Keratinocyte (primary cell): ENCODE measurements around the gene OLFML3. TPM values are rescaled to one million over a fixed set of nuclear protein-coding genes. Genes with fewer than 3 reads are reported as not detected.

Experiments
- DNase-seq: peaks from one replicate; pipeline ENCODE4 v3.0.0-alpha.2; 2011; ENCODE audit warnings: low read depth, missing footprints, low spot score
- FAIRE-seq: peaks from 2 replicates; lab custom pipeline; 2011; peaks lifted over from hg19 to GRCh38; lab: Jason Lieb, UNC
- H2AFZ ChIP-seq: 2 replicates; pipeline ENCODE4 v1.6.0; 2012; ENCODE audit warnings: low read length, control low read depth, inconsistent platforms; ENCODE audit not compliant: control insufficient read depth
- H3K27ac ChIP-seq: 2 replicates; pipeline ENCODE4 v1.5.1; 2011; ENCODE audit warnings: low read length; ENCODE audit not compliant: control insufficient read depth, insufficient read depth
- H3K27me3 ChIP-seq: 3 replicates; pipeline ENCODE4 v1.6.0; 2011; ENCODE audit warnings: low read length; ENCODE audit not compliant: control insufficient read depth, insufficient read depth; ENCODE audit errors: extremely low read depth
- H3K36me3 ChIP-seq, 2 experiments: 2 replicates in 1 of 2; 3 replicates in 1 of 2; pipeline ENCODE4 v1.5.1; 2011; ENCODE audit warnings: low read length in 2 of 2, mild to moderate bottlenecking in 1 of 2; ENCODE audit not compliant: control insufficient read depth in 2 of 2, insufficient read depth in 2 of 2; ENCODE audit errors: extremely low read depth in 1 of 2
- H3K4me1 ChIP-seq: 3 replicates; pipeline ENCODE4 v1.5.1; 2011; ENCODE audit warnings: low read length; ENCODE audit not compliant: control insufficient read depth, insufficient read depth; ENCODE audit errors: extremely low read depth
- H3K4me2 ChIP-seq: 3 replicates; pipeline ENCODE4 v1.6.0; 2011; ENCODE audit warnings: low read depth, low read length; ENCODE audit not compliant: control insufficient read depth, insufficient read depth; ENCODE audit errors: extremely low read depth
- H3K4me3 ChIP-seq, 3 experiments: fragments of 200-600 bp in 1 of 3; sonication (generic) in 1 of 3; 2 replicates in 2 of 3; 3 replicates in 1 of 3; pipeline ENCODE4 v1.5.1; 2011 to 2016; ENCODE audit warnings: low read length in 3 of 3, mild to moderate bottlenecking in 3 of 3, control low read depth in 2 of 3, inconsistent platforms in 1 of 3, low read depth in 1 of 3, mixed read lengths in 1 of 3, mixed run types in 1 of 3, moderate library complexity in 1 of 3; ENCODE audit not compliant: control insufficient read depth in 2 of 3, insufficient read depth in 2 of 3; ENCODE audit errors: extremely low read depth in 1 of 3
- H3K79me2 ChIP-seq: 2 replicates; pipeline ENCODE4 v1.6.0; 2012; ENCODE audit warnings: low read length; ENCODE audit not compliant: control insufficient read depth, insufficient read depth
- H3K9ac ChIP-seq: 3 replicates; pipeline ENCODE4 v1.6.0; 2011; ENCODE audit warnings: low read length; ENCODE audit not compliant: control insufficient read depth, insufficient read depth; ENCODE audit errors: extremely low read depth
- H3K9me1 ChIP-seq: 3 replicates; pipeline ENCODE4 v1.6.0; 2011; ENCODE audit warnings: low read length; ENCODE audit not compliant: control insufficient read depth, insufficient read depth; ENCODE audit errors: extremely low read depth
- H3K9me3 ChIP-seq: 2 replicates; pipeline ENCODE4 v1.5.1; 2012; ENCODE audit warnings: low read depth, low read length; ENCODE audit not compliant: control insufficient read depth
- H4K20me1 ChIP-seq: 3 replicates; pipeline ENCODE4 v1.6.0; 2011; ENCODE audit warnings: low read length; ENCODE audit not compliant: control insufficient read depth, insufficient read depth; ENCODE audit errors: extremely low read depth
- EZH2 ChIP-seq: IDR thresholded peaks from one replicate; pipeline ENCODE4 v1.6.1; 2012; ENCODE audit warnings: inconsistent platforms, mild to moderate bottlenecking, low read length, moderate library complexity
- dilution Hi-C: fragments of 300-500 bp; cut with MboI; formaldehyde crosslinking; loops from one replicate; pipeline ENCODE4 v1.7.0; 2020; ENCODE audit warnings: low sequenced_read_pairs; ENCODE audit not compliant: extremely low pct_ligation_motif_present
- polyA plus RNA-seq, 5 experiments: library from polyadenylated mRNA; depleted of rRNA in 3 of 5; stranded (reverse) in 3 of 5; stranded (forward) in 1 of 5; unstranded in 1 of 5; fragments of >200 nt; gene quantifications; 1 replicate in 1 of 5; 2 replicates in 3 of 5; 3 replicates in 1 of 5; pipeline versions ENCODE4 v1.2.1 to v1.2.3, GENCODE V29; 2011 to 2012; ENCODE audit warnings: missing spikeins in 2 of 5, low read depth in 1 of 5, low replicate concordance in 1 of 5
- TF ChIP-seq, protein P1 (sequence below), 3 experiments: IDR thresholded peaks in 1 of 3; conservative IDR thresholded peaks in 1 of 3; optimal IDR thresholded peaks in 1 of 3; 2 replicates in 2 of 3; 3 replicates in 1 of 3; pipeline versions ENCODE3 to v1.5.1; 2011; ENCODE audit warnings: low read length in 3 of 3, mild to moderate bottlenecking in 3 of 3, moderate library complexity in 2 of 3, control low read depth in 1 of 3, inconsistent platforms in 1 of 3; ENCODE audit not compliant: insufficient read depth in 2 of 3; ENCODE audit errors: extremely low read depth in 1 of 3

Gene OLFML3
- polyA plus RNA-seq, 1 donor (not counting 4 experiments of a cell fraction or from before 2014, with no cell fraction given), result 4.4 TPM

GRCh38 chr1:114024049-114024448 lies 44.8 kb downstream of the OLFML3 start:
- dilution Hi-C loops, result no loop called here
- Histone ChIP-seq H3K4me3 (no peak overlapping the region), H3K36me3 (no peaks in the 10 kb centered on the region), H2AFZ (no peak overlapping the region), H3K27me3 (no peaks in the 10 kb centered on the region), H3K79me2 (no peaks in the 10 kb centered on the region), H3K4me1 (no peaks in the 10 kb centered on the region), H4K20me1 (no peaks in the 10 kb centered on the region), H3K4me2 (no peak overlapping the region), H3K9ac (no peak overlapping the region), H3K9me1 (no peaks in the 10 kb centered on the region), H3K9me3 (no peaks in the 10 kb centered on the region), H3K27ac (no peak overlapping the region)
- TF ChIP-seq, protein P1, sequence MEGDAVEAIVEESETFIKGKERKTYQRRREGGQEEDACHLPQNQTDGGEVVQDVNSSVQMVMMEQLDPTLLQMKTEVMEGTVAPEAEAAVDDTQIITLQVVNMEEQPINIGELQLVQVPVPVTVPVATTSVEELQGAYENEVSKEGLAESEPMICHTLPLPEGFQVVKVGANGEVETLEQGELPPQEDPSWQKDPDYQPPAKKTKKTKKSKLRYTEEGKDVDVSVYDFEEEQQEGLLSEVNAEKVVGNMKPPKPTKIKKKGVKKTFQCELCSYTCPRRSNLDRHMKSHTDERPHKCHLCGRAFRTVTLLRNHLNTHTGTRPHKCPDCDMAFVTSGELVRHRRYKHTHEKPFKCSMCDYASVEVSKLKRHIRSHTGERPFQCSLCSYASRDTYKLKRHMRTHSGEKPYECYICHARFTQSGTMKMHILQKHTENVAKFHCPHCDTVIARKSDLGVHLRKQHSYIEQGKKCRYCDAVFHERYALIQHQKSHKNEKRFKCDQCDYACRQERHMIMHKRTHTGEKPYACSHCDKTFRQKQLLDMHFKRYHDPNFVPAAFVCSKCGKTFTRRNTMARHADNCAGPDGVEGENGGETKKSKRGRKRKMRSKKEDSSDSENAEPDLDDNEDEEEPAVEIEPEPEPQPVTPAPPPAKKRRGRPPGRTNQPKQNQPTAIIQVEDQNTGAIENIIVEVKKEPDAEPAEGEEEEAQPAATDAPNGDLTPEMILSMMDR (optimal IDR thresholded peaks at IDR 0.05 in 1 of 3, IDR thresholded peaks at IDR 0.05 in 1 of 3, conservative IDR thresholded peaks at IDR 0.05 in 1 of 3; ENCODE audit: extremely low read depth in 1 of 3, insufficient read depth in 2 of 3, low read length in 3 of 3), result no peak
- no peak for TF ChIP-seq EZH2
- no peak for FAIRE-seq
- no peak for DNase-seq

GRCh38 chr1:114025609-114026401 lies 46.5 kb downstream of the OLFML3 start:
- Histone ChIP-seq H3K79me2 (no peaks in the 10 kb centered on the region), H2AFZ (no peak overlapping the region), H3K27me3 (no peaks in the 10 kb centered on the region), H4K20me1 (no peaks in the 10 kb centered on the region), H3K27ac (no peak overlapping the region), H3K4me2 (no peak overlapping the region), H3K9me3 (no peaks in the 10 kb centered on the region), H3K36me3 (no peaks in the 10 kb centered on the region), H3K9ac (no peak overlapping the region), H3K4me3 (no peak overlapping the region), H3K9me1 (no peaks in the 10 kb centered on the region), H3K4me1 (no peaks in the 10 kb centered on the region)
- no peak for FAIRE-seq
- no peak for DNase-seq
- dilution Hi-C loops, result no loop called here
- TF ChIP-seq, protein P1 (optimal IDR thresholded peaks at IDR 0.05 in 1 of 3, IDR thresholded peaks at IDR 0.05 in 1 of 3, conservative IDR thresholded peaks at IDR 0.05 in 1 of 3; ENCODE audit: extremely low read depth in 1 of 3, insufficient read depth in 2 of 3, low read length in 3 of 3), result no peak
- no peak for TF ChIP-seq EZH2
